LNCaP clone FGC (cell line): ENCODE results near the gene PLCE1.

Experiments
- DNase-seq: peaks from one replicate; pipeline ENCODE4 v3.0.0-alpha.2; 2011; ENCODE audit warnings: low read depth
- H3K4me3 ChIP-seq: 2 replicates; pipeline ENCODE4 v1.5.1; 2011; ENCODE audit warnings: mild to moderate bottlenecking, low read depth, low read length, control low read depth
- CTCF ChIP-seq: IDR thresholded peaks from 2 replicates; pipeline ENCODE4 v1.5.1; 2012; ENCODE audit warnings: mild to moderate bottlenecking; ENCODE audit not compliant: control insufficient read depth, insufficient read depth; ENCODE audit errors: extremely low read depth

The PLCE1 gene

GRCh38 chr10:93993782-93994437 is at the start of gene PLCE1:
TSS of gene PLCE1 (plus strand) at chr10:93993931. CDS start at chr10:94031047, 37,116 bp downstream.
- no peak for DNase-seq
- H3K4me3 ChIP-seq, result peak within 1 kb of the TSS; percentile 18; the same call in 1 of the 2 replicates
- no peak for TF ChIP-seq CTCF

GRCh38 chr10:93945819-93946218 is 47.9 kb upstream of the PLCE1 start:
- no peak for TF ChIP-seq CTCF
- no peak overlapping the region for H3K4me3 ChIP-seq

DNA sequence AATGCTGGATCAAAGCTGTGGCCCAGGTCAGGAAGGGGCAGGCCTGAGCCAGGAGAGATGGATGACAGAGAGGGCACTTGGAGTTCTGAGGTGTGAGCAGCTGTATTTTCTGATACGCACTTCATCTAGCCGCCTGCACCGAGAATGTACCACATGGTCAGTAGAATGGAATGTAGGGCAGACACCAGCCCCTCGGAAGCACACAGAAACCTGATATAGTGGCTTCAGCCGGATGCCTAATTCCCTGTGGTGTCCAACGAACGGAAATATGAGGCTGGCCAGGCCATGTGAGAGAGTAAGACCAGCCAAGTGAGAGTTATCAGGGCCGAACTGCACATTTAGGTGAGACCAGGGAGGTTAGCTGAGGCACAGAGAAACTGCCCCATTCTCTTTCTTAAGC is 46.7 kb upstream of the PLCE1 start:
- no peak overlapping the region for H3K4me3 ChIP-seq
- TF ChIP-seq CTCF, result no peak
- DNase-seq, result no peak

More at GRCh38 chr10:93945819-93946218, 47.9 kb upstream of the PLCE1 start:
- no peak for DNase-seq

- no peak for DNase-seq
- H3K4me3 ChIP-seq, result no peak overlapping the region
- no peak for TF ChIP-seq CTCF
Measured at GRCh38 chr10:93947524-93947923, 46.2 kb upstream of the PLCE1 start.

DNA sequence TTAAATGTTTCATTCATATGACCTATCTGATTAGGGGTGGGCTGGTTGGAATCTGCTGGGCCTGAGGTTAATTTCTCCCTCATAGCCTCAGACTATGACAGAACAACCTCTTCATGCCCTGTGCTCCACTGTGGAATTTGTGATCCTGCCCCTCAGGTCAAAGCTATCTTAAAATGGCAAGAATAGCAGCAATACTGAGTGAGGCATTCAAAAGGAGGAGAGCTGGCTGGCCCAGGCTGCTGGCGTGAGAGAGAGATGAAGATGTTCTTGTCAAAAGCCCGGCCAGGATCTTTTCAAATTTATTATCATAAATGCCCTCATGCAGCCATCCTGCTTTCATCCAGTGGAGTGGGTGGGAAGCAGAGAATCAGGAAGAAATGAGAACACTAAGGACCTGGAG is 41.8 kb upstream of the PLCE1 start:
- no peak overlapping the region for H3K4me3 ChIP-seq
- DNase-seq, result no peak
- no peak for TF ChIP-seq CTCF

GRCh38 chr10:93954299-93954698 is 39.4 kb upstream of the PLCE1 start:
- no peak for DNase-seq
- TF ChIP-seq CTCF, result no peak

More at GRCh38 chr10:93954299-93954698, 39.4 kb upstream of the PLCE1 start:
- H3K4me3 ChIP-seq, result no peak overlapping the region
